Activated CD4-positive, CD25-positive, alpha-beta regulatory T cell treated with anti-CD3 and anti-CD28 coated beads, Interleukin-2, amount 50 U/mL, for 16 hours (primary cell): Measurements from ENCODE around the gene NAE1.

Source experiments
- DNase-seq: peaks from one replicate; pipeline ENCODE4 v3.0.0-alpha.2; 2020; ENCODE audit warnings: low read depth, low spot score

Gene NAE1

GRCh38 chr16:66850115-66850815 lies 19.5 kb upstream of the NAE1 start:
- no peak for DNase-seq

DNA sequence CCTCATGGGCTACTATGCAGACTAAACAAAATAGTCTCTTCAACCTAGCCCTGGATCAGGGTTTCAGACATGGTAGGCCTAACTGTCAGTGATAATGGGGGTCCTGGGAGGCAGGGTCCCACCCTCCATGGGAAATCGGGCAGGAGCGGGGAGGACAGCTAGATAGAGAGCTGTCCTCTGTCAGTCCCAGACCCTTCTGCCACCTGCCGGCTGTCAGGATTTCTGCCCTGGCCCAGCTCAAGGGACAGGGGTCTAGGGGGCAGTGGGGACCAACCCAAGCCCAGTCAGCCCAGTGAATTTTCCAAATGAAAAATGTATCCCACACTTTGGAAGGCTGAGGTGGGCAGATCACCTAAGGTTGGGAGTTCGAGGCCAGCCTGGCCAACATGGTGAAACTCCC lies 18.8 kb upstream of the NAE1 start:
- DNase-seq = no peak

DNA sequence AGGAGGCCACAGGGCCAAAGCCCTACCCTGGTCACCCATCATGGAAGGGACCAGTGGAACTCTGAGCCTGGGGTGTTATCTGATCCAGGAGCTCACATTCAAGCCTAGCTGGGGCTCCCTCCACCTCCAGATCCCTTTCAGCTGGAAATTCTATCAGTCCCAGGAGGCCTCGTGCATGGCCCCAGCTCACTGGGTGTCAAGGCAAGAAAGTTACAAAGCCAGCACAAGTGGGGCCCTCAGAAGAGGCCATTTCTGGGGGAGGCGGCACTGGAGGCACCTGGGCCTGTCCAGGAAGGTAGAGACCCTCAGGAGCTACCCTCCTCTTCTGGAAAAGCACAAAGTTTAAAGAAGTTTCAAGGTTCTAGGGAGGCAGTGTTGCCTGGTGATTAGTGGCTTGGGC lies 18.2 kb upstream of the NAE1 start:
- no peak for DNase-seq

DNA sequence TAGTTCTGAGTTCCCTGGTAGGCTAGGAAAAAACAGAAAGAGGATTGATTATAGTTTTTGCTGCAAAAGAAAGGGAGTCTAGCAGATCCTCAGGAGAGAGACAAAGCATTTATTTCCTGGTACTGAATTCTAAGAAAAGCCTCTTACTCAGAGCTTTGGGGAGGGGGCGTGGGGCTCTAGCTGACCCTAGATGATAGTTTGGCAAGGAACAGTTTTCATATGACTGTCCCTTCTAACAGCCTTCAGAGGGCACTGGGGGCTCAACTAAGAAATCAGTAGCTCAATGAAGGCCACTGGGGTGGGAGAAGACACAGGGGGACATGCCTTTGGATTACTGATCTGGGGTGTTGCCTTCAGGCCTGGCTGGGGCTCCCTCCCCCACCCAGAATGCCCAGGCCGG lies 17.4 kb upstream of the NAE1 start:
- DNase-seq = no peak

DNA sequence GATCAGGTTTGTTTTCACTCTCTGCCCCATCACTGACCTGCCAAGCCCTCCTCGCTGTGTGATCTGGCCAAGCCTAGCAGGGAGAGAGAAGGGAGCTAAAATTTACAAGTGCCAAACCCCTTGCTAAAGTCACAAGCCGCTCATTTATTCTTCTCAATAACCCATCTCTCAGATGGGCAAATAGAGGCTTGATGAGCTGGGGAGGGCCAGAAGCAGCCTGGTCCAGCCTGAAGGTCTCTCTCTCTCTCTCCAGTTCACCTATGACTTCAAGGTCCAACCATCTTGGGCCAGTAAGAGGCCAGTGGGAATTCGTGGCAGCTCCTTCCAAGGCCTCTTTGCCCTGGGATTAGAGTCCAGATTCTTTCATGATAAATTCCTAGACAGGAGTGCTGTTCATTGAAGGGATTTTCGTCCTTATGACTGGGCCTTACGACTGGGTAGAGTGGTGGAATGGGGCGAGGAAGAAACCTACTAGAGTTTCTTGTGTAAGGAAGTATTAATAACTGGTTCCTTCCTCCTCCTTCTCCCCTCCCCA lies 16.8 kb upstream of the NAE1 start:
- no peak for DNase-seq

- no peak for DNase-seq
Observed at GRCh38 chr16:66846831-66847230, 16.1 kb upstream of the NAE1 start.

DNA sequence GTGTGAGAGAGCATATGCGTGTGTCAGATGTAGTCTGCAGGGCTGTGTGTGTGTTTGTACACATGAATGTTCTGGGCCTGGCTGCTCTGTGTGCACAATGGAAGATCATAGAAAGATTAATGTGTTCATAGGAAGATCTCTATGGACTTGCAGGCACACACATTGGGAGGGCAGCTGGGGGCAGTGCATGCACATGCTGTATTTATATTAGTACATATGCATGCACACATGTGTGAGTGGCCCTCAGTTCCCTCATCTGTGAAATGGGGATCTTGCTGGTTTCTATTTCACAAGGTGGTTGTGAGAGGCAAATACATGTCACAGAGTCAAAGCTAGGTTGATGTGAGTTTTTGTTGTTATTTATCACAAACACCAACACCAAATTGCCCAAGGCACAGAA lies 15.5 kb upstream of the NAE1 start:
- no peak for DNase-seq

- DNase-seq = no peak
Observed at GRCh38 chr16:66845791-66846221, 15.0 kb upstream of the NAE1 start.

- DNase-seq = no peak
Observed at GRCh38 chr16:66845080-66845410, 14.3 kb upstream of the NAE1 start.

DNA sequence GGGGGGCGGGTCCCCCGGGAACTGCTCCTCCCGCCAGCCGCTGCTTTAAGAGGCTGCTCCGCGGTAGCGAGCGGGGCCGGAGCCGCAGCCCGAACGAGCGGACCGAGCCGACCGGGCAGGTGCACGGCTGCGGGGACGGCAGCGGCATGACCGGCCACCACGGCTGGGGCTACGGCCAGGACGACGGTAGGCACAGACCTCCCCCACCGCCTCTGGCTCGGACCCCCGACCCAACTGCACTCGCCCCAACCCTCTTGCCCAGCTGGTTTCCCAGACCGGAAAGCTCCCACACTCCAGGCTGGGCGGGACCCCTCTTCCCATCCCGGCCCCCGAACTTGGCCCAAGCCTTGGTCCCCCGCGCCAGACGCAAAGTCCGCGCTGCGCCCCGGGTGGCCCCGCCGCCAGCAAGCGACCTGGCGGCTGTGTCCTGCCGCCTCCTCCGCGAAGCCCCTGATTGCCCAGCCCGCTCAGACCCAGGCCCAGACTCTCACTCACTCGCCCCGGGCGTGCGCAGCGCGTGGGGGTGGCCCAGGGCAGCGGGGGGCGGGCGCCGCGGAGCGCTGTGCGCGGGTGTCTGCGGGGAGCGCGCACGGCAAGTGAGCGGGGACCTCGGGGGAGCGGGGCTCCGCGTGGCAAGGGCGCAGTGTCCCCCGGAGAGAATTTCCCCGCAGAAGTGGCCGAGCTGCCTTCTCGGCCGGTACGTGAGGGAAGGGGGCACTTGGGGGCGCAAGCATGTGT lies 13.7 kb upstream of the NAE1 start, which contains the start of gene CA7:
TSS of gene CA7 (plus strand) at position 73 of the 738 bp plus-strand sequence. CDS start at position 147, 74 bp downstream.
- DNase-seq = no peak

- DNase-seq = no peak
Observed at GRCh38 chr16:66844009-66844341, 13.2 kb upstream of the NAE1 start.

DNA sequence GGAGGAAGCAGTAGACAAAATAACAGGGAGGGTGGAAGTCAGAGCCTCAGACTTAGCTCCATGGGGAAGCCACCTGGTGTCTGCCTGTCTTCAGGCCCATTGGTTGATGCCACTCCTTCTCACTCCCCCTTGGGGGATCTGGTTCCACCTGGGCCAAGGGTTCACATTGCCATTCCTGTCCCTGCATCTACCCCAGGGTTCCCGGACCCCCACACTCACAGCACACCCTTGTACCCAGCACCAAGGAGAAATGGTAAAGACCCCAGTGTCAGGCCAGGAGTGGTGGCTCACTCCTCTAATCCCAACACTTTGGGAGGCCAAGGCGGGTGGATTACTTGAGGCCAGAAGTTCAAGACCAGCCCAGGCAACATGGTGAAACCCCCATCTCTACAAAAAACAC lies 12.4 kb upstream of the NAE1 start:
- DNase-seq = no peak

- no peak for DNase-seq
Observed at GRCh38 chr16:66842765-66843164, 12.0 kb upstream of the NAE1 start.

DNA sequence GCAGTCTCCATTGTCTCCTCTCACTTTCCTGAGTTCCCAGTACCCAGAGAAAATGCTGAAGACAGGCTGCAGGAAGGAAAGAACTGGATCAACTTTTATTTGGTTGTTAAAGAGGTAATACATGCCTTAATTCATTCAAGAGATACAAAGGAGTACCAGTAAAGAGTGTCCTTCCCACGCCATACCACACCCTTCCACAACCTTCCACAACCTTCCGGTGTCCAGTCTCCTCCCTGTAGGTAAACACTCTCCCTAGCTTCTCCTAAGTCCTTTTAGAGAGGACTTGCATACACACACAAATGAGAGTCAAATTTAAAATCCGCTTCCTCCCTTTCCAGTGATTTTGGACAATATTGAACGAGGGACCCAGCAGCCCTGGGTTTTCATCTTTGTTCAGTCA lies 10.6 kb upstream of the NAE1 start:
- no peak for DNase-seq

- no peak for DNase-seq
Observed at GRCh38 chr16:66840883-66841282, 10.1 kb upstream of the NAE1 start.

- no peak for DNase-seq
Observed at GRCh38 chr16:66834746-66835145, 4.0 kb upstream of the NAE1 start.

DNA sequence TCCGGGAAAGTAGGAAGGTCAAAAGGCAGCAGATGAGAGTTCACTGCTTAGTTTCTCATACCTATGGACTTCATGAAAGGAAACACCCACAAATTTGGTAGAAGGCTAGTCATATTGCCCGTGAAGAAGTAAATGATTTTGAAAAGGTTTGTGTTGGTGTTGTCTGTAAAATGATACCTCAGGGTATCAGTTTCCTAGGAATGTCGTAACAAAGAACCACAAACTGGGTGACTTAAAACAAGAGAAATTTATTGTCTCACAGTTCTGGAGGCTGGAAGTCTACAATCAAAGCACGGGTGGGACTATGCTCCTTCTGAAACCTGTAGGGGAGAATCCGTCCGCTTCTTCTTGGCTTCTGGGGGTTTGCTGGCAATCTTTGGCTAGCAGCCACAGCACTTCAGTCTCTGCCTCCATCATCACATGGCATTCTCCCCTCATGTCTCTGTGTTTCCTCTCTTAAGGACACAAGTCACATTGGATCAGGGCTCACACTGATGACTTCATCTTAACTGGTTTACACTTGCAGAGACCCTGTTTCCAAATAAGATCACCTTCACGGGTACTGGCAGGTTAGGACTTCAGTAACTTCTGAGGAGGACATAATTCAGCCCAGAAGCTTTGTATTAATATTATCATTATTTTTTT lies 2.0 kb upstream of the NAE1 start:
- DNase-seq = no peak

DNA sequence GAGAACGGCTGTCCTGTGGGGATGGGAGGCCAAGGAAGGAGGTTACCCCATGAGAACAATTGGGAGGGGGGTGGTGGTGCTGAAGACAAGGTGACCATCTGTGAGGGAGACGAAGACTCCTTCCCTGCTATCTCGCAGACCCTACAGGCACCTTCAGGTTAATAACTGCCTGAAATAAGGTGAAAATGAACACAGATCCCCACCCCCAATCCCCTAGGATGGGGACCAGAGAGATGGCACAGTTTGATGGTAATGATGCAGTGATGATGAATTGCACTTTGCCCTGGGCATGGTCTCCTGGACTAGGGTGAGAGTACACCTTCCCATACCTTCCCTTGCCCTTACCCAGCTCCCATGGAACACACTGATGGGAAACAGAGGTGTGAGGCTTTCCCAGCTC lies 1.4 kb upstream of the NAE1 start:
- no peak for DNase-seq

GRCh38 chr16:66824006-66824405 lies 6.8 kb downstream of the NAE1 start:
- DNase-seq = no peak

DNA sequence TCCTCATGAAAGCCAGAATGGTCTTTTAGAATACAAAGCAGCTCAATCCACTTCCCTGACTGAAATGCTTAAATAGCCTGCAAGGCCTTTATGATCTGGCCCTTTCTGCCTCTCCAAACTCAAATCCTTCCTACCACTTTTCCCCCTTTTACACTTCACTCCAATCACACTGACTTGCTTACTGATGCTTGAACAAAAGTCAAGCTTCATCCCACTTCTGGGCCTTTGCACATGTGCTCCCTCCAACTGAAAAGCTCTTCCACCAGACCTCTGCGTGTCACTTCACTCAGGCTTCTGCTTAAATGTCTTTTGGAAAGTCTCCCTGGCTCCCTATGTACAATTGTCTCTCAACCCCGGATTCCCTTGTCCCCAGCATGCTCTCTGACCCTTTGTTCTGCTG lies 16.0 kb downstream of the NAE1 start:
- DNase-seq = no peak

DNA sequence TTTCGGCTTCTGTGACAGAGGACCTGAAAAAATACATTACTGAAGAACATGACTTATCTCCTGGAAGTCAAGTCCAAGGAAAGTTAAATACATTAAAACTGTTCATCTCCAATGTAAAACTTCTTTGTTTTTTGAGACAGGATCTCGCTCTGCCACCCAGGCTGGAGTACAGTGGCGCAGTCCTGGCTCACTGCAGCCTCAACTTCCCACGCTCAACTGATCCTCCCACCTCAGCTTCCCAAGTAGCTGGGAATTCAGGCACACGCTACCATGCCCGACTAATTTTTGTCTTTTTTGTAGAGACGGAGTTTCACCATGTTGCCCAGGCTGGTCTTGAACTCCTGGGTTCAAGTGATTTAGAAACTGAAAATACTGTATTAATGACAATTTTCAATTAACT lies 19.7 kb downstream of the NAE1 start:
- no peak for DNase-seq

DNA sequence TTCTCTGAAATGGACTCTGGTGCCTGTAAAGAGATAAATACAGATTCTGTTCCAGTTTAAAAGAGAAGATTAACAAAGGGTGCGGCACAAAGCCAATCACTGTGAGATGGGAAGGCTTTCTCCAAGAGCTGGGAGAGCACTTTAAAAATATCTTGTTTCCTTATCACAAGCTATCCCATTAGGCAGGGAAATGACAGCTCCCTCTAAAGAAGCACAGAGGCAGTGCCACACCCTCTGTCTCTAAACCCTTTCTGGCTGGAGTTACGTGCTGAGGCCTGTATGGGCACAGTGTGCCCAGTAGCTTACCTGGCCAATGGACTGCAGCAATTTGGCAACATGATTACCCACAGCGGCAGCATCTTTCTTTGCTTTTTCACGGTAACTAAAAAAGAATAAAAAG lies 20.4 kb downstream of the NAE1 start:
- DNase-seq = no peak

GRCh38 chr16:66809765-66810164 lies 21.0 kb downstream of the NAE1 start:
- no peak for DNase-seq
